DMS53 treated with DMSO at 0.1 percent for 48 hours (cell line): ENCODE data around the gene TBC1D3I.
"Not testable (repeated sequence)": the region's sequence is repeated elsewhere in the genome, so short reads cannot be mapped to it uniquely, and the experiment has no call there.

Source experiments
- DNase-seq: peaks from one replicate; lab custom pipeline; 2025; ENCODE audit not compliant: unreplicated experiment; lab: John Stamatoyannopoulos, UW

TBC1D3I gene

GRCh38 chr17:36207383-36207782 lies 57.0 kb downstream of the TBC1D3I start:
- not testable (repeated sequence) for DNase-seq

DNA sequence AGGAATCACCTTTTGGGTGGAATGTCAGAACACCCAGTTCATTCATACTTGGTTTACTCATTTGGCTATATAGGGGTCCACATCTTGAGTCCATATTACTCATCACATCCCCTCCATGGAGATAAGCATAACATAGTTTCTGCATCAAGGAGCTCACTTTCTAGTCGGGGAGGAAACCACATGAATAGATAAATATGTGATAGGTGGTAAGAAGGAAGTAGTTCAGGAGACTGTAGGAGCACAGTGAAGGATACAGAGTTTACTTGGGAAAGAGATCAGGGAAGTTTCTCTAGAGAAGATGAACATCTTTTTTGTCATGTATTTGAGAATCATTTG lies 57.9 kb downstream of the TBC1D3I start:
- DNase-seq, result not testable (repeated sequence)

DNA sequence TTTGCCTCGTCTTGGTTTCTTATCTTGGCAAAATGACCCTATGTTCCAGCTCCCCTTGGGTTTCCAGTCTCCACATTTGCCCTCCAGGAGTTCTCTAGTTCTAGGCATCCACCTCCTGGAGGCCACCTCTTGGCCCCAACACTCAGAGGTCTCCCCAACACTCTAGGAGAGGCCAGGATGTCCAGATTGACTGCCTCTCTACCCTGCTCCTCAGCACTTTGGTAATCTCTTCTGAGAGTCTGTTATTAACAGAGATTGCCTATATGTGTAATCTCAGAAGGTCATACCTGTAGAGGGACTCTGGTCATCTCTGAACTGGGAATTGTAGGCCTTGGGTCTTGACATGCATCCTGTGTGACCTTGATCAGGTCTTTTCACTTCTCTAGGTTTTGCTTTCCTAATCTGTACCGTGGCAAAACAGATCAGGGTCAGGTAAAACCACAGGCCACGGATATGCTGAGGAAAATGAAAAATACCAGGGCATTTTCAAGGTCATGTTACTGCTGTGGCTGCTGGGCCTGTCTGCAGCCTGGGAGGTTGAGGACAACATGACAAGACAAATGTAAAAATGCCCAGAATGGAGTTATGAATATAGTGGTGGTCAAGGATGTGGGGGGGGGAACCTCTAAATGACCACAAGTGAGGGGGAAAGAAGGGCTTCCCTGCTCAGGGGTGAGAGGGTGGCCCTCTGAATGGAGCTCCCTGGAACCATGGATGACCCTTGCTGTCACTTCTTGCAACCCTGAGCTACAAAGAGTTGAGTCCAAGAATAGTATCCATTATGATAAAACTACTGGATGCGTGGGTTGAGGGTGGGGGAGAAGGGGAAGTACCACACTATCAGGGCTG lies 58.5 kb downstream of the TBC1D3I start:
- DNase-seq, result no peak

DNA sequence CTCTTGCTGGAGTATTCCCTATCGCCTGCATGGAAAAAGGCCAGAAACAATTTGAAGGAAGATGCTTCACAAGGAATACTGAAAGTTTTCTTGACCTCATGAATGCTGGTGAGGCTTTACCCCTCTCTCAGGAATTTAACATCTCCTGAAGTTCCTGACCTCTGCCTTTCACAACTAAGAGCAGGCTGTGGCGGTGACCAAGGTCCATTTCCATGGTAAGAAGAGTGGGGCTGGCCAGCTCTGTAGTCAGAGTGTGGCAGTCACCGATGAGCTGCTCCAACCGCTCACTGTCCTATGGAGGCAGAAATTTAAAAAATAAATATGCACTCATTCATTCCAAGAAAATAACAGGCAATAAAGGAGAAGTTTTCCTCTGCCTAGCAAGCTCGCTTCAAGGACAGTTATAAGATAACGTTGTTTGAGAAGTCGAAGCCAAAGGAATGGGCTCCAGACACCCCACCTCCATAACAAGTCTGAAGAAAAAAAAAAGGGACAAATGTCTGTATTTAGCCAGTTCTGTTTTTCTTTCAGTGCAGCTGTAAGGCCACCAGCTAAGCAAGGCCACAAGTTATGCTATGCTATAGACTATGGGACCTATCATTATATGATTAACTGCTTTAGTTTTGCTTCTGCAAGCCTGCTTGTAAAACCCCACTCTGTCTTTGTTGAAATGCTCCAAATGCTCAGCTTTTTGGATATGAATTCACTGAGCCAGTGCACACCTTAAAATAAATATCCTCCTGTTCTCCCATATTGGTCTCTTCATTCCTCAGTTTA lies 59.5 kb downstream of the TBC1D3I start:
- DNase-seq, result no peak
